WTC11 (cell line): ENCODE data around the gene ADGRE1. TPM values are rescaled to one million over a fixed set of nuclear protein-coding genes. Genes with fewer than 3 reads are reported as not detected.

Experiments
- ATAC-seq: fragments of 200-7000 bp; cut with Tn5 transposase; 2 replicates; pipeline ENCODE4 v1.10.0; 2021; ENCODE audit warnings: mild to moderate bottlenecking, moderate library complexity
- CTCF ChIA-PET: fragments of 300-600 bp; sonication (Branson Sonifier 250); formaldehyde crosslinking; loops from one replicate; lab custom pipeline; 2021; ENCODE audit warnings: antibody characterized with exemption; lab: Charles Lee
- POLR2A ChIA-PET: fragments of 350-600 bp; sonication (Branson Sonifier 250); formaldehyde crosslinking; loops from one replicate; lab custom pipeline; 2021; ENCODE audit warnings: antibody characterized with exemption; lab: Charles Lee
- DNase-seq: peaks from one replicate; pipeline ENCODE4 v3.0.0; 2021; ENCODE audit warnings: low spot score
- H3K27ac Mint-ChIP-seq: 2 replicates; pipeline ENCODE4 v1.8.0; 2021; ENCODE audit warnings: mixed read lengths
- H3K27me3 Mint-ChIP-seq: 2 replicates; pipeline ENCODE4 v1.8.0; 2021; ENCODE audit warnings: low read depth, mild to moderate bottlenecking, moderate library complexity, mixed read lengths
- H3K36me3 Mint-ChIP-seq: 2 replicates; pipeline ENCODE4 v1.8.0; 2021; ENCODE audit warnings: mixed read lengths
- H3K4me1 Mint-ChIP-seq: 2 replicates; pipeline ENCODE4 v1.8.0; 2022; ENCODE audit warnings: mixed read lengths
- H3K4me3 Mint-ChIP-seq: 2 replicates; pipeline ENCODE4 v1.8.0; 2021; ENCODE audit warnings: mild to moderate bottlenecking, moderate library complexity, mixed read lengths
- H3K9me3 Mint-ChIP-seq: 2 replicates; pipeline ENCODE4 v1.8.0; 2021; ENCODE audit warnings: mixed read lengths
- AFF4 ChIP-seq: sonication (generic); formaldehyde crosslinking; IDR thresholded peaks from 2 replicates; pipeline ENCODE4 v1.8.1; 2023; ENCODE audit warnings: mild to moderate bottlenecking, missing genetic modification reagents, borderline replicate concordance
- ATF1 ChIP-seq: sonication (generic); formaldehyde crosslinking; IDR thresholded peaks from 2 replicates; pipeline ENCODE4 v1.8.1; 2023; ENCODE audit warnings: mild to moderate bottlenecking, moderate library complexity, missing genetic modification reagents
- ESRRA ChIP-seq: sonication (generic); formaldehyde crosslinking; IDR thresholded peaks from 2 replicates; pipeline ENCODE4 v1.8.1; 2022; ENCODE audit warnings: mild to moderate bottlenecking, missing genetic modification reagents, borderline replicate concordance
- HMGA2 ChIP-seq: fragments of 250-450 bp; sonication (Bioruptor Pico); IDR thresholded peaks from 2 replicates; pipeline ENCODE4 v1.4.0; 2021; ENCODE audit warnings: mild to moderate bottlenecking, moderate library complexity
- JUN ChIP-seq: sonication (generic); formaldehyde crosslinking; IDR thresholded peaks from 2 replicates; pipeline ENCODE4 v1.8.0; 2023; ENCODE audit warnings: mild to moderate bottlenecking, missing genetic modification reagents
- MYBL2 ChIP-seq: sonication (generic); formaldehyde crosslinking; IDR thresholded peaks from 2 replicates; pipeline ENCODE4 v1.8.1; 2023; ENCODE audit warnings: mild to moderate bottlenecking, moderate library complexity, missing genetic modification reagents
- NFATC4 ChIP-seq: fragments of 250-450 bp; sonication (Bioruptor Pico); IDR thresholded peaks from 2 replicates; pipeline ENCODE4 v1.9.0; 2021; ENCODE audit warnings: mild to moderate bottlenecking
- NFYB ChIP-seq: sonication (generic); formaldehyde crosslinking; conservative IDR thresholded peaks from 2 replicates; pipeline ENCODE4 v1.8.0; 2022; ENCODE audit warnings: low read depth, missing genetic modification reagents
- NR3C1 ChIP-seq: sonication (generic); formaldehyde crosslinking; conservative IDR thresholded peaks from 2 replicates; pipeline ENCODE4 v1.8.1; 2023; ENCODE audit warnings: low read depth, mild to moderate bottlenecking, missing genetic modification reagents
- PRDM15 ChIP-seq: sonication (generic); formaldehyde crosslinking; IDR thresholded peaks from 2 replicates; pipeline ENCODE4 v1.8.0; 2022; ENCODE audit warnings: missing genetic modification reagents
- RELA ChIP-seq: sonication (generic); formaldehyde crosslinking; IDR thresholded peaks from 2 replicates; pipeline ENCODE4 v1.8.1; 2022; ENCODE audit warnings: missing genetic modification reagents, mild to moderate bottlenecking, borderline replicate concordance
- TEAD1 ChIP-seq: sonication (generic); formaldehyde crosslinking; IDR thresholded peaks from 2 replicates; pipeline ENCODE4 v1.8.0; 2022; ENCODE audit warnings: mild to moderate bottlenecking, missing genetic modification reagents
- TP53 ChIP-seq: sonication (generic); formaldehyde crosslinking; IDR thresholded peaks from 2 replicates; pipeline ENCODE4 v1.8.1; 2023; ENCODE audit warnings: mild to moderate bottlenecking, missing genetic modification reagents
- ZNF423 ChIP-seq: fragments of 250-450 bp; sonication (Bioruptor Pico); IDR thresholded peaks from 2 replicates; pipeline ENCODE4 v2.1.2; 2022; ENCODE audit warnings: mild to moderate bottlenecking, moderate library complexity
- total RNA-seq: library from RNA; stranded (reverse); gene quantifications from 3 replicates; pipeline ENCODE4 v1.2.3, GENCODE V29; 2021
- TF ChIP-seq, protein P1 (sequence below): sonication (generic); formaldehyde crosslinking; IDR thresholded peaks from 2 replicates; pipeline ENCODE4 v1.8.0; 2023; ENCODE audit warnings: missing genetic modification reagents, mild to moderate bottlenecking, borderline replicate concordance
- TF ChIP-seq, protein P2 (sequence below): fragments of 250-450 bp; sonication (Bioruptor Pico); IDR thresholded peaks from 2 replicates; pipeline ENCODE4 v1.9.0; 2021; ENCODE audit warnings: moderate library complexity, mild to moderate bottlenecking, inconsistent platforms, borderline replicate concordance
- TF ChIP-seq, protein P3 (sequence below): fragments of 250-450 bp; sonication (Bioruptor Pico); conservative IDR thresholded peaks from 2 replicates; pipeline ENCODE4 v1.9.0; 2021; ENCODE audit warnings: mild to moderate bottlenecking
- TF ChIP-seq, protein P4 (sequence below): sonication (generic); formaldehyde crosslinking; IDR thresholded peaks from 2 replicates; pipeline ENCODE4 v1.8.0; 2022; ENCODE audit warnings: mild to moderate bottlenecking, missing genetic modification reagents

ADGRE1 gene
- total RNA-seq, 1 experiment from 2014 or later: not detected

GRCh38 chr19:6849876-6850275 lies 37.5 kb upstream of the ADGRE1 start (continued):
- TF ChIP-seq, protein P1, sequence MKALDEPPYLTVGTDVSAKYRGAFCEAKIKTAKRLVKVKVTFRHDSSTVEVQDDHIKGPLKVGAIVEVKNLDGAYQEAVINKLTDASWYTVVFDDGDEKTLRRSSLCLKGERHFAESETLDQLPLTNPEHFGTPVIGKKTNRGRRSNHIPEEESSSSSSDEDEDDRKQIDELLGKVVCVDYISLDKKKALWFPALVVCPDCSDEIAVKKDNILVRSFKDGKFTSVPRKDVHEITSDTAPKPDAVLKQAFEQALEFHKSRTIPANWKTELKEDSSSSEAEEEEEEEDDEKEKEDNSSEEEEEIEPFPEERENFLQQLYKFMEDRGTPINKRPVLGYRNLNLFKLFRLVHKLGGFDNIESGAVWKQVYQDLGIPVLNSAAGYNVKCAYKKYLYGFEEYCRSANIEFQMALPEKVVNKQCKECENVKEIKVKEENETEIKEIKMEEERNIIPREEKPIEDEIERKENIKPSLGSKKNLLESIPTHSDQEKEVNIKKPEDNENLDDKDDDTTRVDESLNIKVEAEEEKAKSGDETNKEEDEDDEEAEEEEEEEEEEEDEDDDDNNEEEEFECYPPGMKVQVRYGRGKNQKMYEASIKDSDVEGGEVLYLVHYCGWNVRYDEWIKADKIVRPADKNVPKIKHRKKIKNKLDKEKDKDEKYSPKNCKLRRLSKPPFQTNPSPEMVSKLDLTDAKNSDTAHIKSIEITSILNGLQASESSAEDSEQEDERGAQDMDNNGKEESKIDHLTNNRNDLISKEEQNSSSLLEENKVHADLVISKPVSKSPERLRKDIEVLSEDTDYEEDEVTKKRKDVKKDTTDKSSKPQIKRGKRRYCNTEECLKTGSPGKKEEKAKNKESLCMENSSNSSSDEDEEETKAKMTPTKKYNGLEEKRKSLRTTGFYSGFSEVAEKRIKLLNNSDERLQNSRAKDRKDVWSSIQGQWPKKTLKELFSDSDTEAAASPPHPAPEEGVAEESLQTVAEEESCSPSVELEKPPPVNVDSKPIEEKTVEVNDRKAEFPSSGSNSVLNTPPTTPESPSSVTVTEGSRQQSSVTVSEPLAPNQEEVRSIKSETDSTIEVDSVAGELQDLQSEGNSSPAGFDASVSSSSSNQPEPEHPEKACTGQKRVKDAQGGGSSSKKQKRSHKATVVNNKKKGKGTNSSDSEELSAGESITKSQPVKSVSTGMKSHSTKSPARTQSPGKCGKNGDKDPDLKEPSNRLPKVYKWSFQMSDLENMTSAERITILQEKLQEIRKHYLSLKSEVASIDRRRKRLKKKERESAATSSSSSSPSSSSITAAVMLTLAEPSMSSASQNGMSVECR: no peak
- no peak for TF ChIP-seq NFATC4 (CRISPR knock-in tag)
- no peak for TF ChIP-seq HMGA2 (CRISPR knock-in tag)
- TF ChIP-seq PRDM15: no peak

GRCh38 chr19:6851359-6851758 lies 36.0 kb upstream of the ADGRE1 start:
- H3K4me3 Mint-ChIP-seq: no peak overlapping the region
- CTCF ChIA-PET: no interaction called here
- TF ChIP-seq NFATC4 (CRISPR knock-in tag) (no peak), MYBL2 (no peak), TP53 (no peak), ATF1 (no peak), NR3C1 (CRISPR knock-in tag) (no peak), ESRRA (CRISPR knock-in tag) (no peak), NFYB (no peak), ZNF423 (CRISPR knock-in tag) (no peak), TEAD1 (CRISPR knock-in tag) (no peak), AFF4 (CRISPR knock-in tag) (no peak), RELA (CRISPR knock-in tag) (no peak), JUN (CRISPR knock-in tag) (no peak)
- TF ChIP-seq, protein P2, sequence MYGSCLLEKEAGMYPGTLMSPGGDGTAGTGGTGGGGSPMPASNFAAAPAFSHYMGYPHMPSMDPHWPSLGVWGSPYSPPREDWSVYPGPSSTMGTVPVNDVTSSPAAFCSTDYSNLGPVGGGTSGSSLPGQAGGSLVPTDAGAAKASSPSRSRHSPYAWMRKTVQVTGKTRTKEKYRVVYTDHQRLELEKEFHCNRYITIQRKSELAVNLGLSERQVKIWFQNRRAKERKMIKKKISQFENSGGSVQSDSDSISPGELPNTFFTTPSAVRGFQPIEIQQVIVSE (CRISPR knock-in tag): no peak
- TF ChIP-seq, protein P3, sequence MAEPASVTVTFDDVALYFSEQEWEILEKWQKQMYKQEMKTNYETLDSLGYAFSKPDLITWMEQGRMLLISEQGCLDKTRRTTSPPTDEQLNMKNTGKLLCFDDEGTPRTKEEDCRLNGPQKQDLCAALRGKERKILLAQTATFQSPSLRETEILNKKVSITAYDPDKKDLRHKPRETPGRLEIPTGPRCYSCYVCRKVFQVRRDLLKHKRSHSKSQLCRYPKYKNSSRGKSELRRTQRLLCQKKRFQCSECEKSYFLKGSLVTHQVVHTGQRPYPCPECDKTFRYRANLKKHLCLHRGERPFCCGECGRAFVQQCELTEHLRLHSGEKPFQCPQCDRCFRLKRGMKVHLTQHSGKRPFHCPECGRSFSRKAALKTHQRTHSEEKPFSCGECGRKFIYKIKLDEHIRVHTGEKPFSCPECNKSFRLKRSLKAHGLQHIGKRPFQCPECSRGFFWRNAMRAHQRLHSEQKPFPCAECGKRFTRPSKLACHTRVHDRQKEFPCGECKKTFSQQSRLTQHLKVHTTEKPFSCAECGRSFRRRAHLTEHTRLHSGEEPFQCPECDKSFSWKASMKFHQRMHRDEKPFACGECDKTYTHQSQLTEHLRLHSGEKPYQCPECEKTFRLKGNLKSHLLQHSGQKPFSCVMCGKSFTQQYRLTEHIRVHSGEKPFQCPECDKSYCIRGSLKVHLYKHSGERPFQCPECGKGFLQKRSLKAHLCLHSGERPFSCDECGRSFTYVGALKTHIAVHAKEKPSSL (CRISPR knock-in tag): no peak
- TF ChIP-seq, protein P4, sequence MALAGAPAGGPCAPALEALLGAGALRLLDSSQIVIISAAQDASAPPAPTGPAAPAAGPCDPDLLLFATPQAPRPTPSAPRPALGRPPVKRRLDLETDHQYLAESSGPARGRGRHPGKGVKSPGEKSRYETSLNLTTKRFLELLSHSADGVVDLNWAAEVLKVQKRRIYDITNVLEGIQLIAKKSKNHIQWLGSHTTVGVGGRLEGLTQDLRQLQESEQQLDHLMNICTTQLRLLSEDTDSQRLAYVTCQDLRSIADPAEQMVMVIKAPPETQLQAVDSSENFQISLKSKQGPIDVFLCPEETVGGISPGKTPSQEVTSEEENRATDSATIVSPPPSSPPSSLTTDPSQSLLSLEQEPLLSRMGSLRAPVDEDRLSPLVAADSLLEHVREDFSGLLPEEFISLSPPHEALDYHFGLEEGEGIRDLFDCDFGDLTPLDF (CRISPR knock-in tag): no peak
- DNase-seq (no peak), ATAC-seq (no peak)
- H3K36me3 Mint-ChIP-seq: peaks cover 15% of the 10 kb centered on the region
- POLR2A ChIA-PET: no interaction called here
- 0 out of 2 replicates have a peak, but pooled peaks cover 2% of the 10 kb centered on the region for H3K4me1 Mint-ChIP-seq
- H3K27ac Mint-ChIP-seq: no peak overlapping the region
- H3K9me3 Mint-ChIP-seq: peaks cover 46% of the 10 kb centered on the region
- H3K27me3 Mint-ChIP-seq: peaks cover 10% of the 10 kb centered on the region; the same call in 1 of the 2 replicates
